Mammary epithelial cell (primary cell): ENCODE measurements around the gene CCR3.

Experiments
- CTCF ChIP-seq, 2 donors: IDR thresholded peaks in 1 of 2; conservative IDR thresholded peaks in 1 of 2; 2 replicates each; pipeline ENCODE4 v1.5.1; 2011 to 2012; ENCODE audit warnings: inconsistent platforms in 2 of 2, low read length in 2 of 2, mild to moderate bottlenecking in 2 of 2, control low read depth in 1 of 2, low read depth in 1 of 2; ENCODE audit not compliant: insufficient read depth in 1 of 2; ENCODE audit errors: extremely low read depth in 1 of 2
- EZH2 ChIP-seq: IDR thresholded peaks from 2 replicates; pipeline ENCODE4 v1.6.1; 2012; ENCODE audit warnings: low read length, inconsistent platforms, borderline replicate concordance

GRCh38 chr3:46298871-46299607, 56.8 kb downstream of the CCR3 start:
- TF ChIP-seq CTCF (conservative IDR thresholded peaks at IDR 0.05 in 1 of 2, IDR thresholded peaks at IDR 0.05 in 1 of 2; ENCODE audit: extremely low read depth in 1 of 2, insufficient read depth in 1 of 2, low read depth in 1 of 2, low read length in 2 of 2) (no peak), EZH2 (no peak)
